ENCODE data around the gene STAG3. TPM values are rescaled to one million over a fixed set of nuclear protein-coding genes. Genes with fewer than 3 reads are reported as not detected.
"Not testable (repeated sequence)": the region's sequence is repeated elsewhere in the genome, so short reads cannot be mapped to it uniquely, and the experiment has no call there.

The STAG3 gene, protein sequence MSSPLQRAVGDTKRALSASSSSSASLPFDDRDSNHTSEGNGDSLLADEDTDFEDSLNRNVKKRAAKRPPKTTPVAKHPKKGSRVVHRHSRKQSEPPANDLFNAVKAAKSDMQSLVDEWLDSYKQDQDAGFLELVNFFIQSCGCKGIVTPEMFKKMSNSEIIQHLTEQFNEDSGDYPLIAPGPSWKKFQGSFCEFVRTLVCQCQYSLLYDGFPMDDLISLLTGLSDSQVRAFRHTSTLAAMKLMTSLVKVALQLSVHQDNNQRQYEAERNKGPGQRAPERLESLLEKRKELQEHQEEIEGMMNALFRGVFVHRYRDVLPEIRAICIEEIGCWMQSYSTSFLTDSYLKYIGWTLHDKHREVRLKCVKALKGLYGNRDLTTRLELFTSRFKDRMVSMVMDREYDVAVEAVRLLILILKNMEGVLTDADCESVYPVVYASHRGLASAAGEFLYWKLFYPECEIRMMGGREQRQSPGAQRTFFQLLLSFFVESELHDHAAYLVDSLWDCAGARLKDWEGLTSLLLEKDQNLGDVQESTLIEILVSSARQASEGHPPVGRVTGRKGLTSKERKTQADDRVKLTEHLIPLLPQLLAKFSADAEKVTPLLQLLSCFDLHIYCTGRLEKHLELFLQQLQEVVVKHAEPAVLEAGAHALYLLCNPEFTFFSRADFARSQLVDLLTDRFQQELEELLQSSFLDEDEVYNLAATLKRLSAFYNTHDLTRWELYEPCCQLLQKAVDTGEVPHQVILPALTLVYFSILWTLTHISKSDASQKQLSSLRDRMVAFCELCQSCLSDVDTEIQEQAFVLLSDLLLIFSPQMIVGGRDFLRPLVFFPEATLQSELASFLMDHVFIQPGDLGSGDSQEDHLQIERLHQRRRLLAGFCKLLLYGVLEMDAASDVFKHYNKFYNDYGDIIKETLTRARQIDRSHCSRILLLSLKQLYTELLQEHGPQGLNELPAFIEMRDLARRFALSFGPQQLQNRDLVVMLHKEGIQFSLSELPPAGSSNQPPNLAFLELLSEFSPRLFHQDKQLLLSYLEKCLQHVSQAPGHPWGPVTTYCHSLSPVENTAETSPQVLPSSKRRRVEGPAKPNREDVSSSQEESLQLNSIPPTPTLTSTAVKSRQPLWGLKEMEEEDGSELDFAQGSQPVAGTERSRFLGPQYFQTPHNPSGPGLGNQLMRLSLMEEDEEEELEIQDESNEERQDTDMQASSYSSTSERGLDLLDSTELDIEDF
- total RNA-seq: 1 to 10 TPM in 1 of 4 donors, under 1 TPM in 2, not detected in 1; 0.64 to 1.1 (median 0.91) TPM
- 0.41 TPM for polyA plus RNA-seq
- long read RNA-seq, donor 1, partial matches to known transcripts: 0 of 4 reads
- long read RNA-seq, donor 1, other reads (novel, unspliced or antisense): 4 of 4 reads
- long read RNA-seq, donor 2, partial matches to known transcripts: 0 of 1 reads
- long read RNA-seq, donor 2, other reads (novel, unspliced or antisense): 1 of 1 reads
- long read RNA-seq, donor 3, partial matches to known transcripts: 0 of 3 reads
- long read RNA-seq, donor 3, other reads (novel, unspliced or antisense): 3 of 3 reads
- long read RNA-seq, donor 4: 0 reads

DNA sequence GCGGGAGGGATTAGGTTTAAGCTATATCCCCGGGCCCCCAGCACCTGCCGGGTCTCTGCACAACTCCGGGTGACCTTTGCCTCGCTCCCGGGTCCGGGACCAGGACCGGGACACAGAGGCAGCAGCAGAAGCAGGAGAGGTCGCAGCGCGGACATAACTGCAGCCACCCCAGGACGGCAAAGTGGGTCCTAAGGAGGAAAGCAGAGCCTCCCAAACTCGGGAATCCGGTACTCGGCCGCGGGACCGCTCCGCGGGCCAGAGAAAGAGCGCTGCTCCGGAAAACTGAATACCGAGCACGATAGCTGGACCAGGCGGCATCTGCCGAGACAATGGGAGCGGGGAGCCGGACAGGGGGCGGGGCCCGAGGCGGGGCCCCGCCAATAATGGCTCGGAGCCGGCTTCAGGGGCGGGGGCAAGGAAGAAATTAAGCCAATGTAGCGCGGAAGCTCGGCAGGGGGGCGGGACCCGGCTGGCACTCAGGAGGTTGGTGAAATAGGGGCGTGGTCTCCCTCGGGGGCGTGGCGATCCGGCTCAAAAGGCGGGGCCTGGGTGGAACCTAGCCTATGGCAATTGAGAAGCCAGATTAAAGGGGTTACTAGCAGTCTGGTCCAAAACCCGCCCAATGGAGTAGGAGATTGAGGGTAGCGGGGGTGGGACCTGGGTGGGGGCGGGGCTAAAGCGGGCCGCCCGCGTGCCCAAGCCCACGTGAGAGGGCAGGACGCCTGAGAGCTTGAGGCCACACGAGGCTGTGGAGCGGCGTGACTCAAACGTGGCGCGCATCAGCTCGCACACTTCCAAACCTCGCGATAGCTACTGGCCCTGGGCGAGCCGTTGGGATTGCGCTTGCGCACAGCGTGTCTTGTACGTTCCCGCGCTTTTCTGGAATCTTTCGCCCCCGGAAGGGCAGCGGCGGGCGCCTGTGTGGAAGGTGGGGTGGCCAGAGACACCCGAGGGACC is at the start of gene STAG3, which contains the start of gene GPC2:
STAG3 (plus strand) TSS at position 874 of the 957 bp plus-strand sequence. CDS start 2,639 bp downstream, outside the sequence.
GPC2 (minus strand) TSS at position 337 of the 957 bp plus-strand sequence; CDS start at position 155, 182 bp downstream.
- Histone ChIP-seq H3K4me1 (ENCODE audit: control insufficient read depth, insufficient read depth, low read length) (no peaks in the 10 kb centered on the region), H3K27ac (ENCODE audit: low read length) (no peak within 1 kb of the TSS), H3K27me3 (ENCODE audit: control insufficient read depth, insufficient read depth) (no peaks in the 10 kb centered on the region), H3K9me3 (ENCODE audit: control insufficient read depth, low read length) (no peaks in the 10 kb centered on the region), H3K4me3 (ENCODE audit: low read length) (peak within 1 kb of the TSS; percentile 73)
- ATAC-seq (peak; percentile 95 to 96), DNase-seq (peak; percentile 96 to 98 (median 98))
- intact Hi-C loops (cut with DNase I): no loop called here
- 3% methylated on average over 78 of the region's 78 CpGs for WGBS

DNA sequence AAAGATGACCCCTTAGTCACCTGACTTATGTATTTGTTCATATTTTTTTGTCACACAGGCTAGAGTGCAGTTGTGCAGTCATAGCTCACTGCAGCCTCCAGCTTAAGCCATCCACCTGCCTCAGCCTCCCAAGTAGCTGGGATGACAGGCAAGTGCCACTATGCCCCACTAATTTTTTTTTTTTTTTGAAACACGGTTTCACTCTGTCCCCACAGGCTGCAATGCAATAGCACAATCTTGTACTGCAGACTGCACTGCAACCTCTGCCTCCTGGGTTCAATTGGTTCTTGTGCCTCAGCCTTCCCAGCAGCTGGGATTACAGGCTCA is 49.1 kb upstream of the STAG3 start:
- Histone ChIP-seq H3K27me3 (ENCODE audit: control insufficient read depth, insufficient read depth) (no peaks in the 10 kb centered on the region), H3K4me1 (ENCODE audit: control insufficient read depth, insufficient read depth, low read length) (no peaks in the 10 kb centered on the region), H3K4me3 (ENCODE audit: low read length) (no peak overlapping the region), H3K9me3 (ENCODE audit: control insufficient read depth, low read length) (no peaks in the 10 kb centered on the region), H3K27ac (ENCODE audit: low read length) (no peak overlapping the region)
- intact Hi-C loops (cut with DNase I): loop anchor here in 1 of 4 donors (5.0 kb wide), 1 partner anchor 136 kb away; no protein-coding TSS in a partner anchor
- ATAC-seq (no peak), DNase-seq (no peak)
- 65% methylated on average over 1 of the region's 1 CpG for WGBS

DNA sequence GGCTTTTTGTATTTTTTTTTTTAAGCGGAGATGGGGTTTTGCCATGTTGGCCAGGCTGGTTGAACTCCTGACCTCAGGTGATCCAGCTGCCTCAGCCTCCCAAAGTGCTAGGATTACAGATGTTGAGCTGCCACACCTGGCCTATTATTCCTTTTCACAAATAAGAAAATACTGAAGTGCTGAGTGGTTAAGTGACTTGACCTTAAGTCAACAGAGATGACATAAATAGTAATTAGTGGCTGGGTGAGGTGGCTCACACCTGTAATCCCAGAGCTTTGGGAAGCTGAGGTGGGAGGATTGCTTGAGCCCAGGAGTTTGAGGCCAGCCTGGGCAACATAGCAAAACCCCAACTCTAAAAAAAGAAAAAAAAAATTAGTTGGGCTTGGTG is 47.5 kb upstream of the STAG3 start:
- ATAC-seq: not testable (repeated sequence)
- WGBS: 94% methylated on average over 1 of the region's 1 CpG

DNA sequence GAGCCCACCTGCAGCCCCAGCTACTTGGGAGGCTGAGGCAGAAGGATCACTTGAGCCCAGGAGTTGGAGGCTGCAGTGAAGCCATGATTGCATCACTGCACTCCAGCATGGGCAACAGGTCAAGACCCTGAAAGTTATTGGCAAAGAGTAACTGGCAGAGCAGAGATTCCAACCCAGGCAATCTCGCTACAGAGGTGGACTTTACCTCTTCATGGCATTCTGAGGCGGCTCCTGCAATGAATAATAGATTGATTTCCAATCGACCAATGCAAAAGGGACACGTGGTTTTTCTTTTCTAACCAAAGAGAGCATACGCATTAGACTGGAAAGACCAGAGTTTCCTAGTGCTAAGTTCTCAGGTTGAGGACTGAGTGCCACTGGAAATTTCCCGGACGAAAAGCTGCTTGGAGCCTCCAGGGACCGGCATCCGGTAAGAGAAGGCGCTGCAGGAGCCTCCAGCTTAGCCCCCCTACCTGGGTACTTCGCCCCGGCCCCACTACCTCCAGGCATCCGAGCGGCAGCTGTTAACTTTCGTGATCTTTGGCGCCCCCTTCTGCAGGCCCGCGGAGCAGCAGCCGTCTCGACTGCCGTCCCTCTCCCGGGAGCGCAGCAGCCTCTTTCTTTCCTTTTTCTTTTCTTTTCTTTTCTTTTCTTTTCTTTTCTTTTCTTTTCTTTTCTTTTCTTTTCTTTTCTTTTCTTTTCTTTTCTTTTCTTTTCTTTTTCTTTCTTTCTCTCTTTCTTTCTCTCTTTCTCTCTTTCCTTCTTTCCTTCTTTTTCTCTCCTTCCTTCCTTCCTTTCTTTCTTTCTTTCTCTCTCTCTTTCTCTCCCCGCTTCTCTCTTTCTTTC is 46.9 kb upstream of the STAG3 start:
- H3K27ac ChIP-seq (ENCODE audit: low read length): no peak overlapping the region

More for the DNA sequence above, 47.5 kb upstream of the STAG3 start:
- H3K27me3 ChIP-seq (ENCODE audit: control insufficient read depth, insufficient read depth); H3K4me3 ChIP-seq (ENCODE audit: low read length); DNase-seq; H3K4me1 ChIP-seq (ENCODE audit: control insufficient read depth, insufficient read depth, low read length); H3K27ac ChIP-seq (ENCODE audit: low read length); H3K9me3 ChIP-seq (ENCODE audit: control insufficient read depth, low read length): not testable (repeated sequence)
- intact Hi-C loops (cut with DNase I): loop anchor here in 1 of 4 donors (5.0 kb wide), 1 partner anchor 87 kb away; the partner anchor contains the start of gene PVRIG

DNA sequence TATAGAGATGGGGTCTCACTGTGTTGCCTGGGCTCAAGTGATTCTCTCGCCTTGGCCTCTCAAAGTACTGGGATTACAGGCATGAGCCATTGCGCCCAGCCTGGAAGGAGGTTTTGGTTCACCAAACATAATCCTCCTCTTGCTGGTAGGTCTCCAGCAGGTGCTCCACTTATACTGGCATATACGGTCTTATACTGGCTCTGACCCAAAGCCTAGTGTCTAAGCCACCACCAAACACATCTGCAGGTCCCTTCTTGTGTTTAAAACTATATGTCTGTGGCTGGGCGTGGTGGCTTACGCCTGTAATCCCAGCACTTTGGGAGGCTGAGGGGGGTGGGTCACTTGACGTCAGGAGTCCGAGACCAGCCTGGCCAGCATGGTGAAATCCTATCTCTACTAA is 45.6 kb upstream of the STAG3 start:
- 62% methylated on average over 7 of the region's 7 CpGs for WGBS
- no peak for ATAC-seq
- no peak overlapping the region for H3K4me3 ChIP-seq (ENCODE audit: low read length)
- intact Hi-C loops (cut with DNase I): loop anchor here in 1 of 4 donors (5.0 kb wide), 1 partner anchor 85 kb away; the partner anchor contains the start of gene PVRIG
- DNase-seq: peak in 1 of 3 donors; percentile 43
- no peak overlapping the region for H3K27ac ChIP-seq (ENCODE audit: low read length)
- H3K4me1 ChIP-seq (ENCODE audit: control insufficient read depth, insufficient read depth, low read length): no peaks in the 10 kb centered on the region
- H3K9me3 ChIP-seq (ENCODE audit: control insufficient read depth, low read length): no peaks in the 10 kb centered on the region
- no peaks in the 10 kb centered on the region for H3K27me3 ChIP-seq (ENCODE audit: control insufficient read depth, insufficient read depth)

More for the DNA sequence above, 46.9 kb upstream of the STAG3 start:
- H3K4me1 ChIP-seq (ENCODE audit: control insufficient read depth, insufficient read depth, low read length): no peaks in the 10 kb centered on the region
- H3K4me3 ChIP-seq (ENCODE audit: low read length): no peak overlapping the region
- no peaks in the 10 kb centered on the region for H3K9me3 ChIP-seq (ENCODE audit: control insufficient read depth, low read length)
- 12% methylated on average over 24 of the region's 24 CpGs for WGBS
- DNase-seq: peak; percentile 74 to 92 (median 89)
- ATAC-seq: no peak
- intact Hi-C loops (cut with DNase I): loop anchor here in 1 of 4 donors (5.0 kb wide), 1 partner anchor 86 kb away; the partner anchor contains the start of gene PVRIG
- H3K27me3 ChIP-seq (ENCODE audit: control insufficient read depth, insufficient read depth): no peaks in the 10 kb centered on the region

DNA sequence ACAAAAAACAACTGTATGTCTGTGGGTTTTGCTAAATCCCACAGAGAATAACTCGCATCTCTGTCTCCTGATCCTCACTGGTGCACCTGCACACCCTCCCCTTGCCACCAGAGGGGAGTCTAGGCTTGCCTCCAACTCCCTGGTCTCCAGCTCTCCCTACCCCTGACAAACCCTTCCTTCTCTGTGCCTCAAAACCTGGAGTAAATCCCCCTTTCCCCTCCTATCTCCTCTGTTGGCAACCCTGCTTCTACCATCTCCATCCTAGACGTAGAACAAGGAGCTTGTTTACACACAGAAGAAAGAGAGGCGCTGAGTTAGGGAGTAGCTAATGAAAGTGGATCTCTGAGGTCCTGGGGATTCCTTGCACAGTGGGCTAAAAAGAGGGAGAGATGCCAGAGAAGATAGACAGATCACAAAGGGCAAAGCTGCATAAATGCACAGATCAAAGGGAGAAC is 45.0 kb upstream of the STAG3 start:
- Histone ChIP-seq H3K4me1 (ENCODE audit: control insufficient read depth, insufficient read depth, low read length) (no peaks in the 10 kb centered on the region), H3K9me3 (ENCODE audit: control insufficient read depth, low read length) (no peaks in the 10 kb centered on the region), H3K4me3 (ENCODE audit: low read length) (no peak overlapping the region), H3K27ac (ENCODE audit: low read length) (no peak overlapping the region), H3K27me3 (ENCODE audit: control insufficient read depth, insufficient read depth) (no peaks in the 10 kb centered on the region)
- DNase-seq (peak in 2 of 3 donors; percentile 49 to 78), ATAC-seq (peak; percentile 65 to 81)
- intact Hi-C loops (cut with DNase I): loop anchor here in 1 of 4 donors (5.0 kb wide), 1 partner anchor 85 kb away; the partner anchor contains the start of gene PVRIG
- 20% methylated on average over 3 of the region's 3 CpGs for WGBS

DNA sequence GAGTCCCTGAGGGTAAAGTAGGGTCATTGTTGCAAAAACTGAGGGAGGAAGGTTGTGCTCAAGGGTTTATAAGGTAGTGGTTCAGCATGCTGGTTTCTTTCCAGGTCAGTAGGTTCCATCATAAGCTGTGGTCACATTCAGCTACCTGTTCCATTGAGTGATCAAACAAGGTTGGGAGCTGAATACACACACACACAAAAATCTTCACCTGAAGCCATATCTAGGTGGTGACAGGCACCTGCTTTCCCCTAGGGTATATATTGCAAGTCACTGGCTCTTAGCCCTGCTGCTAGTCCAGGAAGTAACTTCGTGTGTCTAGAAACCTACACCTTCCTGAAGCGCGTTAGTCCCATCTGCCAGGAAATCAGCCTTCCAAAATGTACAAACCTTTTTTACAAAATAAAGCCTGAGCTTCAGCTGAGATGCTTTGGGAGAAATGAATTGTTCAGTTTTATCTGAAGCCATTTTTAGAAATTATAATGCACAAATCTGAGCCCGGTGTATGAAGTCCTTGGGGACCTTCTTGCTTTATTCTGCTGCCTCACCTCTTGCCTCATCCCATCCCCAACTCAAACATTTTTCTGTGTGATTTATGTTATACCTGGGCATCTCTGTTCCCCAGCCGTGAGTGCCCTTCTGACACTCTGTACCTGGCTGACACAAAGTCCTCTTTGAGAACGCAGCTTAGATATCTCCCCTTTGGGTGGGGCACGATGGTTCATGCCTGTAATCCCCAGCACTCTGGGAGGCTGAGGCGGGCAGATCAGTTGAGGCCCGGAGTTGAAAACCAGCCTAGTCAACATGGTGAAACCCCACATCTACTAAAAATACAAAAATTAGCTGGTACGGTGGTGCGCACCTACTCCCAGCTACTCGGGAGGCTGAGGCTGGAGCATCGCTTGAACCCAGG is 39.6 kb upstream of the STAG3 start:
- Histone ChIP-seq H3K27ac (ENCODE audit: low read length) (no peak overlapping the region), H3K9me3 (ENCODE audit: control insufficient read depth, low read length) (no peaks in the 10 kb centered on the region), H3K4me3 (ENCODE audit: low read length) (no peak overlapping the region), H3K27me3 (ENCODE audit: control insufficient read depth, insufficient read depth) (no peaks in the 10 kb centered on the region), H3K4me1 (ENCODE audit: control insufficient read depth, insufficient read depth, low read length) (no peaks in the 10 kb centered on the region)
- no peak for ATAC-seq
- no peak for DNase-seq
- WGBS: 78% methylated on average over 13 of the region's 13 CpGs
- intact Hi-C loops (cut with DNase I): loop anchor here in 1 of 4 donors (5.0 kb wide), 1 partner anchor 74 kb away; no protein-coding TSS in a partner anchor

DNA sequence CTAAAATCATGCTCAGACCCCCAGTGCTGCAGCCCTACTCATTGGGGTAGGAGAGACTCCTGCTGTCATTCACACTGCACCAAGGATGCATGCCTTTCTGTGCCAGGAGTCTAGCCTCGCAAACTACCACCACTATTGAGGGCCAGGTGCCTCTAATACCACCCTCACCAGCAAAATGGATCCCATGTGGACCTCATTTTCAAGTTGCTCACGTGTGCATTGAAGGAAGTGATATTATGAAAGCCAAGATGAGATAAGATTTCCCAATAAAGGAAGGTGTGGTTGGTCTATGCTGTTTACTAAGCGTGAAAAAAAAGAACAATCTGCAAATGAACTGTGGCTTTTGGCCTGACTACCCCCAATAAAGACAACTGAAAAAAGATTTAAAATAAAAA is 36.2 kb upstream of the STAG3 start:
- Histone ChIP-seq H3K27ac (ENCODE audit: low read length) (no peak overlapping the region), H3K4me1 (ENCODE audit: control insufficient read depth, insufficient read depth, low read length) (no peaks in the 10 kb centered on the region), H3K9me3 (ENCODE audit: control insufficient read depth, low read length) (no peaks in the 10 kb centered on the region), H3K4me3 (ENCODE audit: low read length) (no peak overlapping the region), H3K27me3 (ENCODE audit: control insufficient read depth, insufficient read depth) (no peaks in the 10 kb centered on the region)
- ATAC-seq: no peak
- no peak for DNase-seq
- 62% methylated on average over 3 of the region's 3 CpGs for WGBS
- intact Hi-C loops (cut with DNase I): no loop called here
